Activated CD4-positive, alpha-beta T cell treated with anti-CD3 and anti-CD28 coated beads, Interleukin-2, amount 50 U/mL, for 24 hours (primary cell): Measurements from ENCODE around the gene TSHZ2.
"Not testable (repeated sequence)": the region's sequence is repeated elsewhere in the genome, so short reads cannot be mapped to it uniquely, and the experiment has no call there.

ENCODE experiments used
- DNase-seq, 2 donors: peaks; one replicate each; pipeline ENCODE4 v3.0.0-alpha.2; 2020; ENCODE audit warnings: low read depth in 1 of 2, low spot score in 1 of 2

The TSHZ2 gene

GRCh38 chr20:53527196-53527595, 555.0 kb downstream of the TSHZ2 start:
- DNase-seq, result no peak

GRCh38 chr20:53529658-53530057, 557.5 kb downstream of the TSHZ2 start:
- no peak for DNase-seq

GRCh38 chr20:53530440-53530839, 558.3 kb downstream of the TSHZ2 start:
- DNase-seq, result no peak

- DNase-seq, result not testable (repeated sequence)
Measured at GRCh38 chr20:53532654-53533312, 560.6 kb downstream of the TSHZ2 start.

GRCh38 chr20:53533500-53533899, 561.3 kb downstream of the TSHZ2 start:
- DNase-seq, result no peak

GRCh38 chr20:53534037-53534436, 561.9 kb downstream of the TSHZ2 start:
- DNase-seq, result no peak

GRCh38 chr20:53535878-53536277, 563.7 kb downstream of the TSHZ2 start:
- no peak for DNase-seq

- not testable (repeated sequence) for DNase-seq
Measured at GRCh38 chr20:53536382-53536781, 564.2 kb downstream of the TSHZ2 start.

GRCh38 chr20:53539516-53539915, 567.4 kb downstream of the TSHZ2 start:
- no peak for DNase-seq
